SIG-M5 treated with dmso at 0.1 percent for 504 hours (cell line): Measurements from ENCODE around the gene SLC7A8.
A peak's percentile ranks its signal among the peaks of the same experiment; 100 is the strongest.
"Not testable (repeated sequence)": the region's sequence is repeated elsewhere in the genome, so short reads cannot be mapped to it uniquely, and the experiment has no call there.

Experiments used
- DNase-seq: peaks from one replicate; lab custom pipeline; 2025; ENCODE audit not compliant: unreplicated experiment; lab: John Stamatoyannopoulos, UW

SLC7A8 gene

GRCh38 chr14:23183479-23183878, at the start of gene SLC7A8:
Gene SLC7A8 (minus strand): TSS chr14:23183660. CDS start chr14:23182914, 746 bp downstream.
- DNase-seq, result no peak

DNA sequence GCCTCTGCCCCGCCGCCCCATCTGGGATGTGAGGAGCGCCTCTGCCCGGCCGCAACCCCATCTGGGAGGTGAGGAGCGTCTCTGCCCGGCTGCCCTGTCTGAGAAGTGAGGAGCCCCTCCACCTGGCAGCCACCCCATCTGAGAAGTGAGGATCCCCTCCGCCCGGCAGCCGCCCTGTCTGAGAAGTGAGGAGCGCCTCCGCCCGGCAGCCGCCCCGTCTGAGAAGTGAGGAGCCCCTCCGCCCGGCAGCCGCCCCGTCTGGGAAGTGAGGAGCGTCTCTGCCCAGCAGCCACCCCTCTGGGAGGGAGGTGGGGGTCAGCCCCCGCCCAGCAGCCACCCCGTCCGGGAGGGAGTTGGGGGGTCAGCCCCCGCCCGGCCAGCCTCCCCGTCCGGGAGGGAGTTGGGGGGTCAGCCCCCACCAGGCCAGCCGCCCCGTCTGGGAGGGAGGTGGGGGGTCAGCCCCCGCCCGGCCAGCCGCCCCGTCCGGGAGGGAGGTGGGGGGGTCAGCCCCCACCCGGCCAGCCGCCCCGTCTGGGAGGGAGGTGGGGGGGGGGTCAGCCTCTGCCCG, 48.9 kb upstream of the SLC7A8 start:
- not testable (repeated sequence) for DNase-seq

GRCh38 chr14:23228812-23229211, 45.4 kb upstream of the SLC7A8 start:
- DNase-seq, result peak; percentile 24

- no peak for DNase-seq
These were observed 44.1 kb upstream of the SLC7A8 start for GRCh38 chr14:23227566-23227965.

DNA sequence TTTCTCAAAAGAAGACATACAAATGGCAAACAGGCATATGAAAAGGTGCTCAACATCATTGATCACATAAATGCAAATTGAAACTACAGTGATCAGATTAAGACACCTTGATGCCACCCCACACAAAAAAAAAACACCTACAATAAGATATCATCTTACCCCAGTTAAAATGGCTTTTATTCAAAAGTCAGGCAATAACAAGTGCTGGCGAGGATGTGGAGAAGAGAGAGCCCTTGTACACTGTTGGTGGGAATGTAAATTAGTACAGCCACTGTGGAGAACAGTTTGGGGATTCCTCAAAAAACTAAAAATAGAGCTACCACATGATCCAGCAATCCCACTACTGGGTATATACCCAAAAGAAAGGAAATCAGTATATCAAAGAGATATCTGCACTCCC, 41.5 kb upstream of the SLC7A8 start:
- not testable (repeated sequence) for DNase-seq

- no peak for DNase-seq
These were observed 35.6 kb upstream of the SLC7A8 start for GRCh38 chr14:23219075-23219474.

DNA sequence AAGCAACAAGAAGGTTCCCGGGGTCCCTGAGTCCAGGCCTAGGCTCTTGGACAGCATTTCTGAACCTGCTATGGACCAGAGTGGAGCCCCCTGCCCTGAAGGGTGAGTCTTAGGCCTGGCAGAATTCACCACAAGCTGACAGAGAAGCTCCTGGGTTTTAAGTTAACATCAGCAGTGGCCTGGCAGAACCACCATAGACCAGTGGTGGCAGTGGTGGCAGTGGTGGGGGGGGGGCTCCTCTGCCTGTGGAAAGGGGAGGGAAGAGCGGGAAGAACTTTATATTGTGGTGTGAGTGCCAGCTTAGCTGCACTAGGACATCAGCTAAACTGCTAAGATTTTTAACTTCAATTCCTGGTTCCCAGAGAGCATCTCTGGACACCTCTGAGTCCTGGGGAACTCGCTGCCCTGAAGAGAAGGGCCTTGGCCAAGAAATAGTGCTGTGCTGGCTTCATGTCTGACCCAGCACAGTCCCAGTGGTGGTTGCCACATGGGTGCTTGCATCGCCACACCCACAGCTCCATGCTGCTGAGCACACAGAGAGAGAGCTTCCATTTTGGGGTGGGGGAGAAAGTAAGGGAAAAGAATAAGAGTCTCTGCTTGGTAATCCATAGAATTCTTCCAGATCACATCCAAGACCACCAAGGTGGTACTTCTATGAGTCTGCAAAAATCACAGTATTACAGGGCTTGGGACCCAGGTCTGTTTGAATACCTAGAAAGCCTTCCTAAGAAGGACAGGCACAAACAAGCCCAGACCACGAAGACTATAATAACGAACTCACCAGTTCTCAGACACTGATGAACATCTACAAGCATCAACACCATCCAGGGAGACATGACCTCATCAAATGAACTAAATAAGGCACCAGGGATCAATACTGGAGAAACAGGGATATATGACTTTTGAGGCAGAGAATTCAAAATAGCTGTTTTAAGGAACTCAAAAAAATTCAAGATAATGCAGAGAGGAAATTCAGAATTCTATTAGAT, 33.9 kb upstream of the SLC7A8 start:
- no peak for DNase-seq

DNA sequence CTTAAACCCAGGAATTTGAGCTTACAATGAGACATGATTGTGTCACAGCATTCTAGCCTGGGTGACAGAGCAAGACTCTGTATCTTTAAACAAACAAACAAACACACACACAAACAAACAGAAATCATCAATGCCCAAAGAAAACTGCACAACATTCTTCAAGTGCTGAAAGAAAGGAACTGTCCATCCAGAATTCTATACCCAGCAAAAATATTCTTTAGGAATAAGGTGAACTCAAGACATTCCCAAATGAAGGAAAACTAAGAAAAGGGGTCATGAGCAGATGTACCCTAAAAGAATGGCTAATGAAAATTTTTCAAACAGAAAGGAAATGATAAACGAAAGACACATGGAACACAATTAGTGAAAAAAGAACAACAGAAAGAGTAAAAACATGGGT, 32.0 kb upstream of the SLC7A8 start:
- DNase-seq, result no peak

DNA sequence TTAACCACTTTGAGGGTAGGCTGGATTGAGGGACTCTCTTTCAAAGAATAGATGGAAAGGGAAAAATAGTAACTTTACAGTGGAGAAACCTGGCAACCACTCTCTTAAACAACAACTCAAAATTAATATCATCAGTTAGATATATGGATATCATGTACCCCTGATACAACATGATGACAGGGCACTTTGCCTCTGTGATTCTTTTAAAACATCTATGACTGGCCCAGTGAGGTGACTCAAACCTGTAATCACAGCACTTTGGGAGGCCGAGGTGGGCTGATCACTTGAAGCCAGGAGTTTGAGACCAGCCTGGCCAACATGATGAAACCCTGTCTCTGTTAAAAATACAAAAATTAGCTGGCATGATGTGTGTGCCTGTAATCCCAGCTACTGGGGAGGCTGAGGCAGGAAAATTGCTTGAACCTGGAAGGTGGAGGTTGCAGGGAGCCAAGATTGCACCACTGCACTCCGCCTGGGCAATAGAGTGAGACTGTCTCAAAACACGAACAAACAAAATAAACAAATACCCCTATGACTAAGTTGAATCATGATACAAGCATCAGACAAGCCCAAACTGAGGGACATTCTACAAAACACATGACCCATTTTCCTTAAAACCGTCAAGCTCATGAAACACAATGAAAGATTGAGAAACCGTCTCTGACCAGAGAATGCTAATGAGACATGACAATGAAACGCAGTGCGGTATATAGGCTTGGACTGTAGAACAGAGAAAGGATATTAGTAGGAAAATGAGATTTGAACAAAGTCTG, 26.4 kb upstream of the SLC7A8 start:
- DNase-seq, result no peak

DNA sequence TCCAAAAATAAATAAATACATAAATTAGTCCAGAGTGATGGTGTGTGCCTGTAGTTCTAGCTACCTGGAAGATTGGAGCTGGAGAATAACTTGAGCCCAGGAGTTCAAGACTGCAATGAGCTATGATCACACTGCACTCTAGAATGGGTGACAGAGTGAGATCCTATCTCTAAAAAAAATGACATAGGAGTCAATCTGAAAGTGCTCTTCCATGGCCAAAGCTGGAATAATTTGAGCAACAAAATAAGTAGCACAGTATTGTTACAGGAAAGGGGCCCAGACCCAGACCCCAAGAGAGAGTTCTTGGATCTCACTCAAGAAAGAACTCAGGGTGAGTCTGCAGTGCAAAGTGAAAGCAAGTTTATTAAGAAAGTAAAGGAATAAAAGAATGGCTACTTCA, 24.9 kb upstream of the SLC7A8 start:
- DNase-seq, result no peak

DNA sequence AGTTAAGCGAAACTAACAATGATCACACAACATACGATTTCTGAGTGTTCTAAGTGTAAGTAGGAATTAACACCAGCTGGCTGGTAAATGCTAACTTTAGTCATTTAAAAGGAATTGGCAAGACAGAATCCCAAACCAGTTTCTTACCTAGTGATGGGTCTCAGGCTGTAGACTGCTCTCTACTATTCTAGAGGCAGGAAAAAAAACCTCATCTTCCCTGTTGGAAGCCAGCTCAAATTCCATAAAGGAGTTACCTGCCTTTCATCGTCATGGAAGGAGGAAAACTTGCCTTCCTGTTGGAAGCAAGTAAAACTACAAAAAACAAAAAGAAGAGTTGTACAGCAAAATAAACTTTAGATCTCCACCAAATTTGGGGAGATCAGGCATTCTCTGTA, 23.7 kb upstream of the SLC7A8 start:
- DNase-seq, result no peak

DNA sequence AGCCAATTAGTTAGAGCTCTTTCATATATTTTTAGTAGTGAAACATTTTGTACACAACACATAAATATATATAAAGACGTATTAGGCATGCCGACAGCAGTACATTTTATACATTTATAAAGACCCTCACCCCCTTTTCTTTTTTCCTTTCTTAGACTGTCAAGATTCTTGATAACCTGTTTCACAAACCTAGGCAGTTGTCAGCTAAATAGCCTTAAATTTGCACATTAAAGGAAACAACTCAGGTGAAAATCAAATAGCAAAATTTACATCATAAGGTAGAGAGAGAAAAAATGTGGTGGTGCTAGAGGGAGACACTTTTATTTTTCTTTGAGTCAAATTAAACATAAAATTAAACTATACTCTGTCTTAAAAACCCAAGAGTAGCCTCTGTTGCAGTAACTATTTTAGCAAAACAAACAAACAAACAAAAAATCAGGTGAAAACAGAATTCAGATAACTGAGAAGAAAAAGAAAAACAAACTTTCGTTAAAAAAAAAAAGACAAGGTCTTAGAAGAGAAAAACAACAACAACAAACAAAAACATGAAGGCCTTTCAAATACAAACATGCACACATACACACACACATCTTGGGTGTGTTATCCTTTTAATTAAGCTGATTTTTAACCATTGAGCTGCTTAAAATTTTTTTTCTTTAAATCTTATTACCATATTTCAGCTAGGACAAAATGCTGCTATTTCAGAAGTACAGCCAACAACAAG, 23.1 kb upstream of the SLC7A8 start:
- no peak for DNase-seq

GRCh38 chr14:23202001-23202400, 18.5 kb upstream of the SLC7A8 start:
- DNase-seq, result no peak

GRCh38 chr14:23199141-23199540, 15.7 kb upstream of the SLC7A8 start:
- DNase-seq, result not testable (repeated sequence)

DNA sequence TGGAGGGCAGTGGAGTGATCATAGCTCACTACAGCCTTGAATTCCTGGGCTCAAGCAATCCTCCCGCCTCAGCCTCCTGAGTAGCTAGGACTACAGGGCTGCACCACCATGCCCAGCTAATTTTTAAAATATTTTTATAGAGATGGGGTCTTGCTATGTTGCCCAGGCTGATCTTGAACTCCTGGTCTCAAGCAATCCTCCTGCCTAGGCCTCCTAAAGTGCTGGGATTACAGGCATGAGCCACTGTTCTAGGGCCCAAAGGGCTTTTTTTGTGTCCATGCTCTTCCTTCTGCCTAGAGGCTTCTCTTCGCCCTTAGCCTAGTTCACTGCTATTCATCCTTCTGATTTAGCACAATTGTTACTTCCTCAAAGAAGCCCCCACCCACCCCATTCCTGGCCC, 13.0 kb upstream of the SLC7A8 start:
- not testable (repeated sequence) for DNase-seq

GRCh38 chr14:23195552-23196101, 12.2 kb upstream of the SLC7A8 start:
- no peak for DNase-seq

GRCh38 chr14:23193432-23193831, 10.0 kb upstream of the SLC7A8 start:
- no peak for DNase-seq

DNA sequence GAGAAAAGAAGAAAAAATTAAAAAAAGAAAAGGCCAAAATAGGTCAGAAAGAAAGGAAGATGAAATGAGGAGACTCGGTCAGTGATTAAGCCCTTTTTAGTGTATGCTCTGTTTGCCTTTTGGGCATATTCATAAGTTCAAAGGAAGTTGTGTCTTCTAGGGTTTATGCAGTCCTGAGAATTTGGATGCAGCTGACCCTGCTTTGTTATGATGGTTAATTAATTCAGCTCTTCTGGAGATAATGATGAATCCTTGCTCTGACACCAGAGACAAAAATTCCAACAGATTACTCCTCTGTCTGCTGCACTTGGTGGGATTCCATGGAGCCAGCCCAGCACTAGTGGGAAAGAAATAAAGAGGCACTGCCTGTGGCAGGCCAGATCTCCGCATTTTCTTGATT, 4.5 kb upstream of the SLC7A8 start:
- no peak for DNase-seq

- DNase-seq, result peak; percentile 57
These were observed 3.6 kb upstream of the SLC7A8 start for GRCh38 chr14:23186913-23187654.

- DNase-seq, result no peak
These were observed 1.6 kb upstream of the SLC7A8 start for GRCh38 chr14:23185063-23185462.
